ENCODE measurements around the gene RPS6KA1.

- TF ChIP-seq CTCF (conservative IDR thresholded peaks at IDR 0.05; ENCODE audit: low read depth, low read length) (no peak), POLR2A (IDR thresholded peaks at IDR 0.05; ENCODE audit: low read depth, low read length) (no peak), CEBPB (IDR thresholded peaks at IDR 0.05; ENCODE audit: low read depth, low read length) (no peak), SMC3 (IDR thresholded peaks at IDR 0.05; ENCODE audit: low read depth, low read length) (no peak), MXI1 (IDR thresholded peaks at IDR 0.05; ENCODE audit: borderline replicate concordance, low read depth, low read length) (no peak), ELK1 (IDR thresholded peaks at IDR 0.05; ENCODE audit: borderline replicate concordance, low read depth, low read length) (no peak), RFX5 (IDR thresholded peaks at IDR 0.05; ENCODE audit: low read depth, low read length) (no peak), USF2 (IDR thresholded peaks at IDR 0.05; ENCODE audit: low read depth, low read length) (no peak), FOS (IDR thresholded peaks at IDR 0.05; ENCODE audit: low read depth, low read length) (no peak), CHD1 (IDR thresholded peaks at IDR 0.05; ENCODE audit: low read depth, low read length) (no peak), MAZ (IDR thresholded peaks at IDR 0.05; ENCODE audit: borderline replicate concordance, low read depth, low read length) (no peak), RAD21 (IDR thresholded peaks at IDR 0.05; ENCODE audit: low read length) (no peak), RCOR1 (IDR thresholded peaks at IDR 0.05; ENCODE audit: insufficient replicate concordance, low read length) (no peak), MAFK (IDR thresholded peaks at IDR 0.05; ENCODE audit: low read depth, low read length) (no peak)
Measured at GRCh38 chr1:26570287-26570686, 40.7 kb downstream of the RPS6KA1 start.
